GM12874 (cell line): Measurements from ENCODE around the gene MLF2.

Experiments
- TF ChIP-seq, protein P1 (sequence below): IDR thresholded peaks from 2 replicates; pipeline ENCODE4 v1.5.1; 2011; ENCODE audit warnings: low read depth, mild to moderate bottlenecking, control low read depth, low read length, moderate library complexity; ENCODE audit not compliant: insufficient read depth

MLF2 gene

GRCh38 chr12:6752921-6753771 is at the start of gene MLF2:
TSS of gene MLF2 (minus strand) at chr12:6753141. CDS start at chr12:6752334, 807 bp downstream.
- TF ChIP-seq, protein P1, sequence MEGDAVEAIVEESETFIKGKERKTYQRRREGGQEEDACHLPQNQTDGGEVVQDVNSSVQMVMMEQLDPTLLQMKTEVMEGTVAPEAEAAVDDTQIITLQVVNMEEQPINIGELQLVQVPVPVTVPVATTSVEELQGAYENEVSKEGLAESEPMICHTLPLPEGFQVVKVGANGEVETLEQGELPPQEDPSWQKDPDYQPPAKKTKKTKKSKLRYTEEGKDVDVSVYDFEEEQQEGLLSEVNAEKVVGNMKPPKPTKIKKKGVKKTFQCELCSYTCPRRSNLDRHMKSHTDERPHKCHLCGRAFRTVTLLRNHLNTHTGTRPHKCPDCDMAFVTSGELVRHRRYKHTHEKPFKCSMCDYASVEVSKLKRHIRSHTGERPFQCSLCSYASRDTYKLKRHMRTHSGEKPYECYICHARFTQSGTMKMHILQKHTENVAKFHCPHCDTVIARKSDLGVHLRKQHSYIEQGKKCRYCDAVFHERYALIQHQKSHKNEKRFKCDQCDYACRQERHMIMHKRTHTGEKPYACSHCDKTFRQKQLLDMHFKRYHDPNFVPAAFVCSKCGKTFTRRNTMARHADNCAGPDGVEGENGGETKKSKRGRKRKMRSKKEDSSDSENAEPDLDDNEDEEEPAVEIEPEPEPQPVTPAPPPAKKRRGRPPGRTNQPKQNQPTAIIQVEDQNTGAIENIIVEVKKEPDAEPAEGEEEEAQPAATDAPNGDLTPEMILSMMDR: peak; percentile 93

GRCh38 chr12:6799147-6799546 is 46.2 kb upstream of the MLF2 start:
- TF ChIP-seq, protein P1: no peak

- TF ChIP-seq, protein P1: no peak
Observed at GRCh38 chr12:6796576-6796975, 43.6 kb upstream of the MLF2 start.

DNA sequence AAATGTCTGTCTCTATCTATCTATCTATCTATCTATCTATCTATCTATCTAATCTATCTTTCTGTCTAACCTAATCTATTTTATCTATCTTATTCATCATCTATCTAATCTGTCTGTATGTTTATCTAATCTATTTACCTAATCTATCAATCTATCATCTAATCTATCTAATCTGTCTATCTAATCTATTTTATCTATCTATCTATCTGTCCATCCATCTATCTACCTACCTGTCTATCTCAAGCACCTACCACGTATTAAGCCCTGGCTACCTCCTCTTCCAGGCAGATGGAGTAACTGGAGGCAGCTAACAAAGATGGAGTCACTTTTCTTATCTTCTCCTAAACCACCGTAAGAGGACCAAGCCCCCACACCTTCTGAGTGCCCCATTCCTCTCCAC is 42.1 kb upstream of the MLF2 start:
- TF ChIP-seq, protein P1: no peak

- TF ChIP-seq, protein P1: no peak
Observed at GRCh38 chr12:6792522-6793201, 39.7 kb upstream of the MLF2 start.

DNA sequence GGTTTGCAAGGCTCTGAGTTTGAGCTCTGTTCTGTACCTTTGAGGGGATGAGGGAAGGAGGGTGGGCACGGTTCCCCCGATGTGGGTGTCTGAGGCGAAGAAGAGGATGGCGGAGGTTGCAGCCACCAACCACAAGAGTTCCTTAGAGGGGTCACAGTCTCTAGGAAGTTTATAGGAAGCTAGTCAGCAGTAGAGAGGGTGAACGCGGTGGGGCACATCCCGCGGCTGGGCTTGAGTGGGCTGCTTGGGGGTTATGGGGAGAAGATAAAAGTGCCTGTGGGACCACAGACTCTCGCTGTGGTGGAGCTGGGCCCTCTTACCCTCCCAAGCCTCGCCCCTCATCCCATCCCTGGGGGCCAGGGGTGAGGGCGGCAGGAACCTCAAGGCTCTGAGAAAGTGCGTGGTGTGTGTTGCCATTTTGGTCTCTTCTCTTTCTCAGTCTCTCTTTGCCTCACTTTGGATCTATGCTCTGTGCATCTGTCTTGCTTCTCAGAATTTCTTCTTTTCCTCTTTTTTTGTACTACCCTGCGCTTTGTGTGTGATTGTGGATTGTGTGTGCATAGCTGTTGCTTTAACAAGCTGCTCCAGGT is 39.1 kb upstream of the MLF2 start:
- TF ChIP-seq, protein P1: no peak

GRCh38 chr12:6790496-6791150 is 37.7 kb upstream of the MLF2 start:
- TF ChIP-seq, protein P1: no peak
